ENCODE results near the gene TMEM120B.
"Not testable (repeated sequence)": the region's sequence is repeated elsewhere in the genome, so short reads cannot be mapped to it uniquely, and the experiment has no call there.

TMEM120B gene

DNA sequence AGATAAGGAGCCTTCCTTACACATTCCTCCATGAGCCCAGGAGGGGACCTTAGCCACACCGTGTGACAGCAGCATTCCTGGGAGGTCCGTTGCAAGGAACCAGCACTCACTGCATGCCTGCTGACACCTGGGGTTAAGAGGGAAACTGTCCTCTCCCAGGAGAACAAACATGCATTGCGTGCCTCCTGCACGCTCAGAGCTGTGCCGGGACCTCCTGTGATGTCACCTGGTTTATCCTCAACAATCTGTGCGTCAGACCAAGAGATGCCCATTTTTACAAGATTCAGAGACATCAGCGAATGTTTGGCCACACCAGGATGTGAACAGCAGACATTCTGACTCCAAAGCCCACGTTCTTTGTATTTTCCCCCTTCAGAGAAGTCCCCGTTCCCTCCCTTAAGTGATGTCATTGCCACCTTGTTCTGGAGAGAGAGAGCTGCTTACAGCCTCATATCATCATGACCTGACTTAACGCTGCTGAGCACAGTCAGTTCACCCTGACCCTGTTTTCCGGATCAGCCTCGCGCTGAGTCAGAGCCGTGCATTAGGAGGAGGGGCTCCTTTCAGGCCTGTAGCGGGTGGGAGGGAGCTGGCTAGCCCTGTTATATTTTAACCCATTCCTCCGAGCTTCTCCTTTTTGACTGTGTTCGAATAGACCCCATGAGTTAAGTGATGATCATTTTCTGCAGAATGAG lies 36.2 kb downstream of the TMEM120B start:
- no peak for DNase-seq

DNA sequence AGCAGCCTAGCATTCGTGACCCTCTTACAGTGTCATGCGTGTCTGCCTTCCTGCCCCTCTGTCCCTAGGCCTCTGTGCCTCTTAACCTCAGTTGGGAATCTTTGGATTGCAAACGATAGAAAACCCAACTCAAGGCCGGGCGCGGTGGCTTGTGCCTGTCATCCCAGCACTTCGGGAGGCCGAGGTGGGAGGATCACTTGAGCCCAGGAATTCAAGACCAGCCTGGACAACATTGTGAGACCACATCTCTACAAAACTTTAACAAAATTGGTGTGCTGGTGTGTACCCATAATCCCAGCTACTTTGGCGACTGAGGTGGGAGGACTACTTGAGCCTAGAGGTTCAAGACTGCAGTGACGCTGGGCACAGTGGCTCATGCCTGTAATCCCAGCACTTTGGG lies 36.7 kb downstream of the TMEM120B start:
- no peak for DNase-seq

DNA sequence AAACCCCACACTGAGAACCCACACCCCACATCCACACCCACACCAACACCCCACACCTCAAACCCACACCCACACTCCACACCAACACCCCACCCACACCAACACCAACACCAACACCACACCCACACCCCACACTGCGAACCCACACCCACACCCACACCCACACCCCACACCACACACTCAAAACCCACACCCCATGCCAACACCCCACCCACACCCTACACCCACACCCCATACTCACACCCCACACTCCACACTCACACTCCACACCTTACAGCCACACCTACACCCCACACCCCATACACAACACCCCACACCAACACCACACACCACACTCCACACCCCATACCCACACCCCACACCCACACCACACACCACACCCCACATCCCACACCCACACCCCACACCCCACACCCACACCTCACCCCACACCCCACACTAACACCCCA lies 38.0 kb downstream of the TMEM120B start:
- DNase-seq: no peak

- no peak for DNase-seq
Measured at GRCh38 chr12:121751034-121751433, 38.5 kb downstream of the TMEM120B start.

GRCh38 chr12:121751749-121752351 lies 39.3 kb downstream of the TMEM120B start:
- DNase-seq: no peak

DNA sequence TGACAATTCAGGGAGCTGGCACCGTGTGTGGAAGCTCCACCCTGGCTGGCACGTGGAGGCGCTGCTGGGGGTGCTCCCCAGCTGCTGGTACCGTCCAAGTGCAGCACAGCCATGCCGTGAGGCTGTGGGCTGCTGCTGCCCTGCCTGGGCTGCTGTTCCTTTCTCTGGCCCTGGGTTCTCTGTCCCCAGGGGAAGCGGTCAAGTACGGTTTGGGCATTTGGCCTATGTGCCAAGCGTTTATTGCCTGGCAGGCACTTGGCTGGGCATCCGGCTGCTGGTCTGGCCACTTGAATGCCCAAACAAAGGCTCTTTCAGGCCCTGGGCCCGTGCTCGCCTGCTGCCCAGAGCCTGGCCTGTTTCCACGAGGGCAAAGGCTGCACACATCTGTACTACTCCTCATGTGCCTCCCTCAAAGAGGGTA lies 41.3 kb downstream of the TMEM120B start:
- DNase-seq: no peak

- no peak for DNase-seq
Measured at GRCh38 chr12:121754836-121755235, 42.3 kb downstream of the TMEM120B start.

DNA sequence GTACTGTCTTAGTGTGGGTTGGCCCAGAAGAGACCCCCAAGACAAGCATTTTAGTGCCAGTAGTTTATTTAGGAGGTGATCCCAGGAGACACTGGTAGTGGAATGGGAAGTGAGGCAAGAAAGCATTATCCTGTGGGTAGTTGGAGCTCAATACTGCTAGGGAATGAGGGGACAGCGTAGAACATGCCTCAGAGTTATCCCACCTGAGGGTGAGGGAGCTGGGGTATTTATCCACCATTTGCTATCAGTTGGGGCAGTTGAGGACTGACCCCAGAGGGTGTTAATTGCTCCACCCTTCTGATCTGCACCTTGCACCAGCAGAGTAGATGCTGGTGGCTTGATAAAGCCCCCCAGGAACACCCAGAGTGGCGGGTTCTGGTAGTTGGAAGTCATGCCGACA lies 43.0 kb downstream of the TMEM120B start:
- DNase-seq: no peak

GRCh38 chr12:121758536-121758935 lies 46.0 kb downstream of the TMEM120B start:
- DNase-seq: not testable (repeated sequence)

GRCh38 chr12:121762269-121762668 lies 49.7 kb downstream of the TMEM120B start:
- DNase-seq: no peak

- DNase-seq: no peak
Measured at GRCh38 chr12:121764808-121765207, 52.3 kb downstream of the TMEM120B start.

- DNase-seq: no peak
Measured at GRCh38 chr12:121765573-121765972, 53.0 kb downstream of the TMEM120B start.

DNA sequence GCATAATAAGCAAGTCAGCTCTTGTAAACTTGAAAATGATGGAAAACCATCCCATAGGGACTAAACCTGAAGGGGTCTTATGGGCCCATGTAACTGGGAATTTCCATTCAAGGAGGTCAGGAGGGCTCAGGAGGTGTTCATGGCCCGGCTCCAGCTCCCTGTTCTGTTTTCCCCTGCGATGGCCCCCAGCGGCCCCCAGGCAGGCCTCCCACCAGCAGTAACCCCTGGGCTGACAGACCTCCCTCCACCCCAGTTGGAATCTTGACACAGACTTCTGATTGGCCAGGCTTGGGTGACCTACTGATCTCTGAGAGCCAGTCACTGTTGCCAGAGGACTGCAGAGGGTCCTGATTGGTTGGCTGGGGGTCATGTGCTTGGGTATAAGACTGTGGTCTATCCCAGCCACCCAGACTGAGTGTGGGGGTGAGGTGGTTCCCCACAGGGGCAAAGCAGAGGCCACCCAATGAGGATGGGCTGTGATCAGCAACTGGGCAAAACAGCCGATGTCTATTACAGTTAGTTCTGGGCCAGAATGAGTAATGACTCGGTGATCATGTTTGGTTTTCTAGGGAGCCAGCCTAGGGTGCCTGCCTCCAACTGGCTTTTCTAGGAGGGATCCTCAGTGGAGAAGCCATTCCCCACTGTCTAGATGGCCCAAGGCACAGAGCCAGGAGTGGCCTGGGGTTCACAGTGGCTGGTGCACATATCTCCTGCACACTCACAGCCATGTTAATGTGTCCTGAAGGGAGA lies 53.9 kb downstream of the TMEM120B start:
- DNase-seq: no peak

GRCh38 chr12:121767525-121768016 lies 55.0 kb downstream of the TMEM120B start:
- DNase-seq: no peak

GRCh38 chr12:121769297-121769830 lies 56.8 kb downstream of the TMEM120B start:
- no peak for DNase-seq

DNA sequence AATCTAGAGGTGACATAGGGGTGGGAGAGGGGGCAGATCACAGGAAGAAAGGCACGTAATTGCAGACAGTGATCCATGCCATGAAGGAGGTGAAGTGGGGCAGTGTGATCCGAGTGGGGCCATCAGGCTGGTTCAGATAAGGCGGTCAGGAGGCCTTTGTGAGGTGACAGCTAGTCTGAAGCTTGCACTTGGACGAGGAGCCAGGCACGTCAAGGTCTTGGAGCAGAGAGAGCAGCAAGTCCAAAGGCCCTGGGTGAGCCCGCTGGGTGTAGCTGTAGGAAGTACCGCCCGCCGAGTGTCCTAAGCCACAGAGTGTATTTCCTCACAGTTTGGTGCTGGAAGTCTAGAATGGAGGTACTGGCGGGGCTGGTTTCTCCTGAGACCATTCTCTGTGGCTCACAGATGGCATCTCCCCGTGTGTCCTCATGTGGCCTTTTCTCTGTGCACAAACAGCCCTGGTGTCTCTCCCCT lies 57.3 kb downstream of the TMEM120B start:
- DNase-seq: no peak

DNA sequence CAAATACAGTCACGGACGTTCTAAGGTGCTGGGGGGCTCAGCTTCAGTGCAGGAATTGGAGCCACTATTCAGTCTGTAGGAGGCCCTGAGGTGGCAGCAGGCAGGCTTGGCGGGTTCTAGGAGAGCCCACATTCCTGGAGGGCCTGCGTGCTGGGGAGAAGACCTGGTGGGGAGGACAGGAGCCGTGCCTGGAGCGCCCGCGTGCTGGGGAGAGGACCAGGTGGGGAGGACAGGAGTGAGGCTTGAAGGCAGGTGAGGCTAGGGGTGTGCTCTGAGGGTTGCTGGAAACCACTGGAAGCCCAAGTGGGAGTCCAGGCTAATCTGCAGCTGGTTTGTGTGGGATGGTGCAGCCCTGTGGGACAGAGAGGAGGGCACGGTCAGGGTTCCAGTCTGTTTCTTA lies 57.8 kb downstream of the TMEM120B start:
- no peak for DNase-seq

GRCh38 chr12:121770813-121771625 lies 58.5 kb downstream of the TMEM120B start:
- no peak for DNase-seq

- peak; percentile 39 for DNase-seq
Measured at GRCh38 chr12:121773011-121773777, 60.6 kb downstream of the TMEM120B start.

GRCh38 chr12:121774968-121775474 lies 62.5 kb downstream of the TMEM120B start:
- DNase-seq: no peak

DNA sequence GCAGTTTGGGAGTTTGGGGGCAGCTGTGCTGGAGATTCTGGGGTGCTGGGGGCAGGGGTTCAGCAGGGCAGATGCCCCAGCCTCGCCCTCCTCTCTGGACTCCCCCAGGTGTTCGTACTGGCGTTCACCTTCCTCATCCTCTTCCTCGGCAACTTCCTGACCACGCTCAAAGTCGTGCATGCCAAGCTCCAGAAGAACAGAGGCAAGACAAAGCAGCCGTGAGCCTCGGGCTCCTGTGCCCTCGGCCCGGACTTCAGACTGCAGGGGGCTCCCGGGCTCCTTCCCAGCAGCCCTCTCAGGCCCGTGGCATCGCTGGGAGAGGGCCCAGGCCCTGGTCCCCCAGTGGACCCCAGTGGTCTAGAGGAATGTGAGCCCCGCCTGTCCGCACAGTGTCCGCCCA lies 62.9 kb downstream of the TMEM120B start:
- DNase-seq: no peak
